ENCODE measurements around the gene GOLGA6L7.
A peak's percentile ranks its signal among the peaks of the same experiment; 100 is the strongest.
"Not testable (repeated sequence)": the region's sequence is repeated elsewhere in the genome, so short reads cannot be mapped to it uniquely, and the experiment has no call there.

GOLGA6L7 gene

GRCh38 chr15:28842210-28842609 is 6.2 kb downstream of the GOLGA6L7 start:
- DNase-seq, result peak; percentile 13

GRCh38 chr15:28840285-28840684 is 8.2 kb downstream of the GOLGA6L7 start:
- DNase-seq, result not testable (repeated sequence)

- DNase-seq, result not testable (repeated sequence)
These were observed 13.4 kb downstream of the GOLGA6L7 start for GRCh38 chr15:28834957-28835585.

GRCh38 chr15:28831897-28832587 is 16.4 kb downstream of the GOLGA6L7 start:
- peak; percentile 93 for DNase-seq

GRCh38 chr15:28821420-28821819 is 27.0 kb downstream of the GOLGA6L7 start:
- not testable (repeated sequence) for DNase-seq

- not testable (repeated sequence) for DNase-seq
These were observed 28.5 kb downstream of the GOLGA6L7 start for GRCh38 chr15:28819930-28820295.

- DNase-seq, result peak; percentile 52
These were observed 29.2 kb downstream of the GOLGA6L7 start for GRCh38 chr15:28819019-28819929.

- DNase-seq, result not testable (repeated sequence)
These were observed 30.3 kb downstream of the GOLGA6L7 start for GRCh38 chr15:28818168-28818567.

GRCh38 chr15:28814059-28814458 is 34.4 kb downstream of the GOLGA6L7 start:
- not testable (repeated sequence) for DNase-seq

GRCh38 chr15:28813392-28813791 is 35.1 kb downstream of the GOLGA6L7 start:
- DNase-seq, result not testable (repeated sequence)

- DNase-seq, result not testable (repeated sequence)
These were observed 36.4 kb downstream of the GOLGA6L7 start for GRCh38 chr15:28811852-28812550.

GRCh38 chr15:28810444-28810843 is 38.0 kb downstream of the GOLGA6L7 start:
- not testable (repeated sequence) for DNase-seq

- not testable (repeated sequence) for DNase-seq
These were observed 40.3 kb downstream of the GOLGA6L7 start for GRCh38 chr15:28808136-28808535.

- not testable (repeated sequence) for DNase-seq
These were observed 48.1 kb downstream of the GOLGA6L7 start for GRCh38 chr15:28800366-28800765.

- DNase-seq, result not testable (repeated sequence)
These were observed 50.2 kb downstream of the GOLGA6L7 start for GRCh38 chr15:28798234-28798633.

- DNase-seq, result not testable (repeated sequence)
These were observed 54.2 kb downstream of the GOLGA6L7 start for GRCh38 chr15:28794231-28794630.
